CD4-positive, alpha-beta memory T cell (primary cell): ENCODE data around the gene TCTN3. TPM values are rescaled to one million over a fixed set of nuclear protein-coding genes. Genes with fewer than 3 reads are reported as not detected.
A peak's percentile ranks its signal among the peaks of the same experiment; 100 is the strongest.

Experiments
- CTCF ChIA-PET: fragments of 350-600 bp; sonication (Branson Sonifier 250); formaldehyde crosslinking; loops from one replicate; lab custom pipeline; 2021; ENCODE audit warnings: inconsistent platforms; ENCODE audit not compliant: partially characterized antibody; lab: Charles Lee
- POLR2A ChIA-PET: fragments of 350-600 bp; sonication (Branson Sonifier 250); formaldehyde crosslinking; loops from one replicate; lab custom pipeline; 2021; ENCODE audit not compliant: partially characterized antibody; lab: Charles Lee
- DNase-seq, 5 donors: peaks; one replicate each; pipeline versions ENCODE4 v3.0.0 to v3.0.0-alpha.2; 2020 to 2022; ENCODE audit warnings: mixed read lengths in 1 of 5
- H3K27ac ChIP-seq: one replicate; pipeline ENCODE4 v1.7.0; 2013; ENCODE audit warnings: low read depth, low read length
- H3K27me3 ChIP-seq: 2 replicates; pipeline ENCODE4 v1.7.0; 2013; ENCODE audit warnings: mild to moderate bottlenecking, low read length, moderate library complexity; ENCODE audit not compliant: insufficient read depth
- H3K36me3 ChIP-seq: 2 replicates; pipeline ENCODE4 v1.7.0; 2013; ENCODE audit warnings: mild to moderate bottlenecking, low read length, moderate library complexity; ENCODE audit not compliant: insufficient read depth
- H3K4me1 ChIP-seq: 2 replicates; pipeline ENCODE4 v1.7.0; 2013; ENCODE audit warnings: mild to moderate bottlenecking, low read length, moderate library complexity; ENCODE audit not compliant: insufficient read depth
- H3K4me3 ChIP-seq, 2 donors: one replicate each; pipeline ENCODE4 v1.7.0; 2013; ENCODE audit warnings: low read length in 2 of 2, mild to moderate bottlenecking in 1 of 2
- H3K9me3 ChIP-seq, 2 donors: one replicate each; pipeline ENCODE4 v1.7.0; 2013; ENCODE audit warnings: low read length in 2 of 2, control low read depth in 1 of 2; ENCODE audit not compliant: control insufficient read depth in 1 of 2
- H3K27ac Mint-ChIP-seq, 7 donors: one replicate each; pipeline ENCODE4 v1.8.0; 2020 to 2021; ENCODE audit warnings: mixed read lengths in 7 of 7, mild to moderate bottlenecking in 6 of 7, inconsistent platforms in 3 of 7, moderate library complexity in 3 of 7
- H3K27me3 Mint-ChIP-seq, 2 donors: one replicate each; pipeline ENCODE4 v1.8.0; 2020 to 2021; ENCODE audit warnings: mixed read lengths in 2 of 2
- H3K36me3 Mint-ChIP-seq, 2 donors: one replicate each; pipeline ENCODE4 v1.8.0; 2020 to 2021; ENCODE audit warnings: mixed read lengths in 2 of 2, inconsistent platforms in 1 of 2, mild to moderate bottlenecking in 1 of 2
- H3K4me1 Mint-ChIP-seq, 4 donors: one replicate each; pipeline ENCODE4 v1.8.0; 2020 to 2021; ENCODE audit warnings: mixed read lengths in 4 of 4, mild to moderate bottlenecking in 1 of 4
- H3K4me3 Mint-ChIP-seq, 8 donors: one replicate each; pipeline ENCODE4 v1.8.0; 2020 to 2021; ENCODE audit warnings: mixed read lengths in 8 of 8, mild to moderate bottlenecking in 7 of 8, moderate library complexity in 6 of 8, inconsistent platforms in 3 of 8
- H3K9me3 Mint-ChIP-seq, 8 donors: one replicate each; pipeline ENCODE4 v1.8.0; 2020 to 2021; ENCODE audit warnings: mixed read lengths in 8 of 8, mild to moderate bottlenecking in 5 of 8, inconsistent platforms in 3 of 8, moderate library complexity in 1 of 8
- intact Hi-C: fragments of 100-400 bp; cut with micrococcal nuclease; formaldehyde crosslinking; loops from one replicate; pipeline ENCODE4 v1.15.1; 2023
- polyA plus RNA-seq, 2 donors: library from polyadenylated mRNA; unstranded; fragments of 300-500 nt; fragmentation: Illumina TruSeq; gene quantifications; one replicate each; pipeline ENCODE4 v1.2.3, GENCODE V29; 2021
- total RNA-seq, 2 experiments: library from RNA; stranded (reverse); gene quantifications; one replicate each; pipeline ENCODE4 v1.2.3, GENCODE V29; 2021

TCTN3 gene
- total and polyA plus RNA-seq, 4 experiments from 2014 or later: 20.5 to 54.9 (median 36.3) TPM

- H3K4me1 Mint-ChIP-seq: peaks cover 0 to 2% (median under 1%) of the 10 kb centered on the region in 4 donors
- no peaks in the 10 kb centered on the region for H3K27me3 Mint-ChIP-seq
- H3K27ac Mint-ChIP-seq: no peak overlapping the region
- no peaks in the 10 kb centered on the region for H3K36me3 ChIP-seq
- POLR2A ChIA-PET: no interaction called here
- H3K4me1 ChIP-seq: no peaks in the 10 kb centered on the region
- H3K4me3 Mint-ChIP-seq: no peak overlapping the region
- CTCF ChIA-PET: interaction anchor here (2.9 kb wide), 1 partner anchor 31 kb away, joined by 17 read pairs; the partner anchor contains the start of gene TCTN3
- H3K9me3 ChIP-seq: no peaks in the 10 kb centered on the region
- intact Hi-C loops: no loop called here
- no peaks in the 10 kb centered on the region for H3K27me3 ChIP-seq
- H3K27ac ChIP-seq: no peak overlapping the region
- no peaks in the 10 kb centered on the region for H3K9me3 Mint-ChIP-seq
- H3K4me3 ChIP-seq: no peak overlapping the region
- peaks cover 10 to 13% of the 10 kb centered on the region in 2 donors for H3K36me3 Mint-ChIP-seq
- no peak for DNase-seq
Observed at GRCh38 chr10:95663496-95663895, 30.2 kb downstream of the TCTN3 start.

DNA sequence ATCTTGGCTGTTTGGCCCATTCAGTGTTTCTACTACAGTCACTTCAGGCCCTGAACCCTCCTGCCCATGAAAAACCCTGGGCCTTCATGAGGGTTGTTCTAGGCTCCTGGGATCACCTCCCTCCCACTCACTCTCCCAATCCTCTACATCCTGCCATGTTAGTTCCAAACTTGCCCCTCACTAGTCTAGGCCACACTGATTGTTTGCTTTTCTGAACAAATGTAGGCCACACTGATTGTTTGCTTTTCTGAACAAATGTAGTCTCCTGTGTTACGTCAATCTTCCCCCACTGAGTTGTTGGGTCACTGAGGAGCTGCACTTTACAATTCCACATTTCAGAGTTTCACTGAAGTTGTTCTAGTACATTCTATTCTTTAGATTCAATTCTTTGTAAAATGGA, 31.9 kb downstream of the TCTN3 start:
- Histone ChIP-seq H3K4me1 (peaks cover 5% of the 10 kb centered on the region), H3K27me3 (no peaks in the 10 kb centered on the region), H3K27ac (no peak overlapping the region), H3K4me3 (no peak overlapping the region), H3K9me3 (no peaks in the 10 kb centered on the region), H3K36me3 (no peaks in the 10 kb centered on the region)
- peak overlapping the region in 1 of 8 donors; percentile 39 for H3K4me3 Mint-ChIP-seq
- H3K27ac Mint-ChIP-seq: peak overlapping the region in 2 of 7 donors; percentile 63 to 80
- DNase-seq: no peak
- intact Hi-C loops: no loop called here
- peaks cover 0 to 5% of the 10 kb centered on the region in 2 donors for H3K36me3 Mint-ChIP-seq
- ChIA-PET CTCF (interaction anchor here (2.5 kb wide), 1 partner anchor 32 kb away, joined by 13 read pairs; the partner anchor contains the start of gene TCTN3), POLR2A (interaction anchor here (1.3 kb wide), 1 partner anchor 32 kb away, joined by 3 read pairs; the partner anchor contains the start of gene TCTN3)
- H3K27me3 Mint-ChIP-seq: no peaks in the 10 kb centered on the region
- H3K4me1 Mint-ChIP-seq: peaks cover 2 to 8% (median 5%) of the 10 kb centered on the region in 4 donors
- no peaks in the 10 kb centered on the region for H3K9me3 Mint-ChIP-seq

- H3K36me3 Mint-ChIP-seq: peaks cover 0 to 13% of the 10 kb centered on the region in 2 donors
- no peak for DNase-seq
- no peaks in the 10 kb centered on the region for H3K27me3 Mint-ChIP-seq
- Histone ChIP-seq H3K27me3 (no peaks in the 10 kb centered on the region), H3K4me3 (no peak overlapping the region), H3K9me3 (no peaks in the 10 kb centered on the region), H3K4me1 (peaks cover 13% of the 10 kb centered on the region), H3K36me3 (no peaks in the 10 kb centered on the region), H3K27ac (no peak overlapping the region)
- no peak overlapping the region for H3K27ac Mint-ChIP-seq
- no peaks in the 10 kb centered on the region for H3K9me3 Mint-ChIP-seq
- H3K4me1 Mint-ChIP-seq: peaks cover 10 to 19% (median 16%) of the 10 kb centered on the region in 4 donors
- ChIA-PET CTCF (interaction anchor here (1.1 to 1.5 kb wide), 2 partner anchors 9 to 25 kb away, joined by 3 read pairs; no protein-coding TSS in a partner anchor), POLR2A (no interaction called here)
- intact Hi-C loops: no loop called here
- H3K4me3 Mint-ChIP-seq: no peak overlapping the region
Observed at GRCh38 chr10:95660283-95660682, 33.4 kb downstream of the TCTN3 start.

DNA sequence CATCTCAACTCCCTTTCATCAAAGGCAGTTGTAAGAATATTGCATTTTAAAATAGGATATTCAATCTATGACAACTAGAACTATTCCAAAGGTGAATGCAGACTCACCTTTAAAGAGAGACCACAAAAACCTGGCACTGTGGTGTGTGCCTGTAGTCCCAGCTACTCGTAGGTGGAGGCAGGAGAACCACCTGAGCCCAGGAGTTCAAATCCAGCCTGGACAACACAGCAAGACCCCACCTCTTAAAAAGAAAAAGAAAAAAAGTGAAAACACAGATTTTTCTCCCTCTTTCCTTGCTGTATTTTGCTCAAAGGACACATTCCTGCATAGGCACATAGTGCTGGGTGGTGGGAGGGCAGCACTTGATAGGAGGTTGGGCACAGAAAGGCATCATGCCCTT, 36.5 kb downstream of the TCTN3 start:
- Histone ChIP-seq H3K4me3 (peak overlapping the region in 1 of 2 donors; percentile 74), H3K4me1 (peaks cover 21% of the 10 kb centered on the region), H3K36me3 (no peaks in the 10 kb centered on the region), H3K27me3 (no peaks in the 10 kb centered on the region), H3K9me3 (no peaks in the 10 kb centered on the region), H3K27ac (peak overlapping the region; percentile 54)
- DNase-seq: no peak
- Mint-ChIP-seq H3K4me1 (peaks cover 12 to 33% (median 25%) of the 10 kb centered on the region in 4 donors), H3K4me3 (peak overlapping the region; percentile 98 to 100 (median 99)), H3K9me3 (no peaks in the 10 kb centered on the region), H3K27ac (peak overlapping the region in 5 of 7 donors; percentile 42 to 99 (median 74)), H3K36me3 (peaks cover 13 to 20% of the 10 kb centered on the region in 2 donors), H3K27me3 (no peaks in the 10 kb centered on the region)
- POLR2A ChIA-PET: interaction anchor here (0.5 to 2.0 kb wide), 5 partner anchors 23 to 432 kb away, joined by 3 to 14 read pairs (median 3); partner anchors contain the start of gene TCTN3
- intact Hi-C loops: loop anchor here (5.0 kb wide), 1 partner anchor 95 kb away; the partner anchor contains the start of gene SORBS1
- CTCF ChIA-PET: interaction anchor here (1.5 kb wide), 1 partner anchor 36 kb away, joined by 7 read pairs; the partner anchor contains the start of gene TCTN3

DNA sequence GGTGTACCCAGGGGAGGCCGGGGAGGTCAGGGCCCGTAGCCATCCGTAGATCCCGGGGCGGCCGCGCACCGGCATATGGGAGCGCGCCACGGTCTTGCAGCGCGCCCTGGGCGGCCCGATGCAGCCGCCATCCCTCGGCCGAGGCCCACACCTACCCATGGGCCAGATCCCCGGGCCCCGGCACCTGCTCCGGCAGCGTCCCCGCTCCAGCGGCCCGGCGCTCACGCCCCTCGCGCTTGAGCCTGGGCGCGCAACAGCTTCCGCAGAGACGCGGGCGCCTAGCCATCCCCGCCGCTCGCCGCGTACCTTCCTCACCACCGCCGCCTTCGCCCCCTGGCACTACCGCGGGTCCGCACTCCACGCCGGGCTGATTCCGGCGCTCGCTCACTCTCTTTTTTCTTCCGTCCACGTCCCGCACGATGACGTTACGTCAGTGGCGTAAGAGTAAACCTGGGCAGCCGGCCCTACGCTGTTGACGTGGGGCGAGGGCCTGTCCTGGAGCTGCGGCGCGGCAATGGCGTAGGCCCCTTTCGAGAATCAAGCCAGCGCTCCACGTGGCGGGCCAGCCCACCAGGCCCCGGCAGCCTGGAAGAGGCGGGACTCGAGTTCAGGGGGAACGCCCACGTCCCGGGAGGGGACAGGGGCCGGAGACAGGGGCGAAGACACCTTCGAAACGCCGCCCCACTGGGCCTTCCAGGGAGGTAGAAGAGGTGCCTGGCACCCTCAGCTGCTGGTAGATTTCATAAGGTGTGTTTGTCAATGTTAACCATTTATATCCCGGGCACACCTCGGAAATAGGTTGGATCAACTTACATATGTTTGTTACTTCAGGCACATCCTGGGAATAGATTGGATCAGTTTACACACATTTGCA, 37.2 kb downstream of the TCTN3 start, which contains the start of gene ALDH18A1:
TSS of gene ALDH18A1 (minus strand) at position 421 of the 874 bp plus-strand sequence. CDS start 3,334 bp downstream, outside the sequence.
- Histone ChIP-seq H3K4me3 (peak within 1 kb of the TSS; percentile 32 to 74), H3K4me1 (peaks cover 21% of the 10 kb centered on the region), H3K36me3 (no peaks in the 10 kb centered on the region), H3K9me3 (no peaks in the 10 kb centered on the region), H3K27me3 (no peaks in the 10 kb centered on the region), H3K27ac (peak within 1 kb of the TSS; percentile 54)
- peaks cover 21 to 27% of the 10 kb centered on the region in 2 donors for H3K36me3 Mint-ChIP-seq
- H3K27me3 Mint-ChIP-seq: no peaks in the 10 kb centered on the region
- H3K4me3 Mint-ChIP-seq: peak within 1 kb of the TSS; percentile 98 to 100 (median 99)
- H3K9me3 Mint-ChIP-seq: peaks cover 0 to 4% (median 0%) of the 10 kb centered on the region in 8 donors
- ChIA-PET CTCF (interaction anchor here (1.5 kb wide), 1 partner anchor 37 kb away, joined by 7 read pairs; the partner anchor contains the start of gene TCTN3), POLR2A (interaction anchor here (0.5 to 2.0 kb wide), 5 partner anchors 22 to 433 kb away, joined by 3 to 14 read pairs (median 3); partner anchors contain the start of gene TCTN3)
- peak within 1 kb of the TSS; percentile 81 to 99 (median 95) for H3K27ac Mint-ChIP-seq
- H3K4me1 Mint-ChIP-seq: peaks cover 12 to 37% (median 24%) of the 10 kb centered on the region in 4 donors
- DNase-seq: peak; percentile 86 to 93 (median 89)
- intact Hi-C loops: loop anchor here (1.0 to 5.0 kb wide), 2 partner anchors 37 to 94 kb away; partner anchors contain the start of genes SORBS1 and TCTN3

- H3K4me3 Mint-ChIP-seq: peak overlapping the region; percentile 98 to 100 (median 99)
- intact Hi-C loops: loop anchor here (1.0 to 5.0 kb wide), 2 partner anchors 38 to 93 kb away; partner anchors contain the start of genes SORBS1 and TCTN3
- CTCF ChIA-PET: interaction anchor here (1.5 kb wide), 1 partner anchor 38 kb away, joined by 7 read pairs; the partner anchor contains the start of gene TCTN3
Observed at GRCh38 chr10:95655571-95656290, 38.0 kb downstream of the TCTN3 start.

More at GRCh38 chr10:95655571-95656290, 38.0 kb downstream of the TCTN3 start:
- Mint-ChIP-seq H3K9me3 (peaks cover 0 to 9% (median 1%) of the 10 kb centered on the region in 8 donors), H3K27ac (peak overlapping the region; percentile 42 to 99 (median 76)), H3K27me3 (no peaks in the 10 kb centered on the region), H3K36me3 (peaks cover 27 to 33% of the 10 kb centered on the region in 2 donors), H3K4me1 (peaks cover 12 to 41% (median 25%) of the 10 kb centered on the region in 4 donors)
- Histone ChIP-seq H3K27ac (peak overlapping the region; percentile 54), H3K4me1 (peaks cover 21% of the 10 kb centered on the region), H3K9me3 (no peaks in the 10 kb centered on the region), H3K27me3 (no peaks in the 10 kb centered on the region), H3K36me3 (no peaks in the 10 kb centered on the region), H3K4me3 (peak overlapping the region; percentile 32 to 74)
- POLR2A ChIA-PET: interaction anchor here (2.0 kb wide), 1 partner anchor 38 kb away, joined by 14 read pairs; the partner anchor contains the start of gene TCTN3
- peak in 2 of 5 donors; percentile 19 for DNase-seq
